NOMO-1 treated with DMSO at 0.1 percent for 48 hours (cell line): ENCODE measurements around the gene ASAP2.

Experiments
- DNase-seq: peaks from one replicate; lab custom pipeline; 2025; ENCODE audit not compliant: unreplicated experiment; lab: John Stamatoyannopoulos, UW

ASAP2 gene

DNA sequence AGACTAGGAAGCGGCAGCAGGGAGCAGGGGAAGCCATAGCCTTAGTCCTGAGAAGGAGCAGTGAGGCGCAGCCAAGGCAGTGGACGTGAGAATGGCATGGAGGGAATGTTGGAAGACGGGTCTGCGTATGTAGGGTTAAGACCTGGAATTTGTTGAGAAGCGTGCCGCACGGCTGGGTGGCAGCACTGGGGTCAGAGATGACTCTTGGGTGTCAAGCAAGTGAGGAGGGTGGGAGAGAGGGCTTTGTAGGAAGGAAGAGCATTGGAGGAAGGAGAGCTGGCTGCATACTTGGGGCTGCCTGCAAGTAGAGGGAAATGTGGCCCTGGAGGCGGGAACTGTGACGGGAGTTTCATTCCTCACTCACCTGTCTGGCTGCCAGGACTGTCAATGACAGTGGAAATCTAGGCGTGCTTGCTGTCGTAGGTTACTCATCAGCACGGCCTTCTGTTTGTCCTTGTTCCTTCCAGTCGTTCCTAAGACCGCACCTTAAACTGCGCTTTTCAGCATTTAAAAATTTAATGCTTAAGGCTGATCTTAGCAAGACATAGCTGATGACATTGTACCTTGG, 108.8 kb downstream of the ASAP2 start:
- no peak for DNase-seq

DNA sequence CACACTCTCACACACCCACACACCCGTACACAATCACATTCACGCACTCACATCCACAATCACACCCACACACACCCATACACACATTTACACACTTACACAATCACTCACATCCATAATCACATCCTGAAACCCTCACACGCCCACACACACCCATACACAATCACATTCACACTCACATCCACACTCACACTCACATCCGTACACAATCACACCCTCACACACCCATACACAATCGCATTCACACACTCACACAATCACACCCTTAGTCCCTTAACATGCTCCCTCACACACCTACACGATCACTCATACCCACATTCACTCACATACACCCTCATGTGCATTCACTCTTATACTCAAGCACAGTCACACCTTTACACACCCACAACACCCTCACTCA, 110.9 kb downstream of the ASAP2 start:
- DNase-seq: no peak

DNA sequence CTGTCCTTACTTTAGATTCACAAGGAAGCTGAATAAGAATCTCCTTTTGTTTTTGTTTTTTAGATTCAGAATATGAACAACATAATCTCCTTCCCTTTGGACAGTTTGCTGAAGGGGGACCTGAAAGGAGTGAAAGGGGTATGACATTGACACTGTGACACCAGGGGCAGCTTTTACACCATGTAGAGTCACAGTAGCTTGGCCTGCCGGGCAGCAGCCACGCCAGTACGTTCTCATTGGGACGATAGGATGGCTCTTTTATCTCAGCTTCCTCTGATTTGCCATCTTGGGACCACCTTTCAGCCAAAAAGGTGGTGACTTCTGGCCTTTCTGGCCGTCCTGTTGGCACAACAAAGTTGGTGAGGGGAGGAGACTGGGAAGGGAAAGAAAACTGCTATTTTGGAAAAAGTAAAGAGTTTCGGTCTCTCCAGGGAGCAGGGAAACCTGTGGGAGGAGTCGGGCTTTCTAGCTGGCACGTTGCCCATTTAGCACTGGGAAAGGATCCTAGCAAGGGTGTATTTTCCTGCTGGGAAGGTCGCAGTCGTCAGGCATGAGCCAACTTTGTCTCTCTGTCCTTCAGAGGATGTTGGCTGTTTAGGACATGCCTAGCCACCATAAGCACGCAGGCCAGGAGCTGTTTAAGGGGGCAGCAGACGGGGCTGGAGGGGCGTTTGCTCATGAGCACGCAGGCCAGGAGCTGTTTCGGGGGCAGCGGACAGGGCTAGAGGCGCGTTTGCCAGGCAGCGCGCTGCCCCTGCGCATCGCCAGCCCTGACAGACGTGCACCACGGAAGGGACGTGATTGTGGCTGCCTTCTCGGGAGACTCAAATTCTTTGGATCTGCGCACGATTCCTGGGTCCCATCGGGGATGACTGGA, 112.1 kb downstream of the ASAP2 start:
- no peak for DNase-seq

DNA sequence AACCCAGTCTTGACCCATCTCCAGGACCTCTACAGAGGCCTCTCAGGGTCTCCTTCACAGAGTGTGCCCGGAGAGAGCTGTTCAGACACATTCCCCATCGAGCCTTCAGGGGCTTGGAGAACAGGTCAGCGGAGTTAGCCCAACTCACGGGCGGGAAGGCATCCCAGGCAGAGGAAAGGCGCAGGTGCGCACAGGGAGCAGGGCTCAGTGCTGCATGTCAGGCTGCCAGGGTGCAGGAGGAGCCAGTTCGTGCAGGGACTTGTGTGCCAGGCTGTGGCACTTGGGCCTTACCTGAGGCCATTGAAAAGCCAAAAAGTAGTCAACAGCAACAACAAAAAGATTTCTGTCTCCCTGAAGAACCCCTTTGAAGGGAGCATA, 112.7 kb downstream of the ASAP2 start:
- no peak for DNase-seq

DNA sequence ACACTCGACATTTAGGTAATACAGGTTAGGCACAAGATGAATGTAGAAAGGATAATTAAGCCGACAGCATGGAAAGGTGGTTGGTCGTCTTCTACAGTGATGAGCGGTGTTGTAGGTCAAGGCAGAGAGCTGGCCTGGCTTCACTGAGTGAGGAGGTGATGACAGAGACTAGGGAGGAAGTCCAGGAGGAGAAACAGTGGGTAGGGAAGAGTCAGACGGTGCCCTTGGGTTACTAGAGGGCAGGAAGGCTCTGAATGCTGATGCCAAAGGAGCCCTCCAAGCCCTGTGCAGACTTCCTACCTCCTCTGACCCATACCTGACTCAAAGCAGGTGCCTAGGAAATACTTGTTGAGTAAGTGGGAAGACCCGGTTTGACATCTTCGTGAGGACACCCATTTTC, 116.0 kb downstream of the ASAP2 start:
- no peak for DNase-seq

DNA sequence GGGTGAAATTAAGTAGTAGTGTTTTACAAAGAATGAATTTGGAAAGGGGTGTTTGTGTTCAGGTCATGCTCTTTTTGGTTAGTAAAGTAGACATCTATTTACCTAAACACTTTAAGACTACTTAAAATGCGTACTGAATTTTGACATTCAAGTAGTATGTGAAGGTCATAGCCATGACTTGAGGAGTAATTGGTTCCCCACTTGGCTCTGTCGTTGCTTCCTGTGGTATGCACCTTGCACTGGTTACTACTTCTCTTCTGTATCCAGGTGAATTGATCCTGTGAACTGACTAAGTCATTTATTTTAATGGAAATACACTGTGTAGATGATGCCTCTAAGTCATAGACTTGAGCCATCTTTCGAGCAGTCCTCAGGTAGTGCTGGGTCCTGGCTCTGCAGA, 118.8 kb downstream of the ASAP2 start:
- DNase-seq: no peak

DNA sequence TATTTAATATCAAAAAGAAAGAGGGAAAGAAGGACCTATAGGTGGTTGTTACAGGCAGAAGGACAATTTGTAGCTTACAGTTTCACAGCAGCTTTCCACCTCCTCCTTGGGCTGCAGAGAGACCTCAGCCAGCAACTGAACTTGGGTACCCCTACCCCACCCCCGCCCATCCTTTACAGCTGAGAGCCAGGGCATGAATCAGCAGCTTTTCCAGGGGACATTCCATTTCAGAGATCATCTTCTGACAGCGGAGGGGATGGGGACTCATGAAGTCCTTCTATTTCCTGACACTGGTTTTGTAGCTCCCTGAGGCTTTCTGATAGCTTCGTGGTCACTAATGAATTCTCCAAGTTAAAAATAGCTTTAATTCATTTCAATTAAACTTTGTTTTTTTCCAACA, 120.4 kb downstream of the ASAP2 start:
- DNase-seq: no peak

DNA sequence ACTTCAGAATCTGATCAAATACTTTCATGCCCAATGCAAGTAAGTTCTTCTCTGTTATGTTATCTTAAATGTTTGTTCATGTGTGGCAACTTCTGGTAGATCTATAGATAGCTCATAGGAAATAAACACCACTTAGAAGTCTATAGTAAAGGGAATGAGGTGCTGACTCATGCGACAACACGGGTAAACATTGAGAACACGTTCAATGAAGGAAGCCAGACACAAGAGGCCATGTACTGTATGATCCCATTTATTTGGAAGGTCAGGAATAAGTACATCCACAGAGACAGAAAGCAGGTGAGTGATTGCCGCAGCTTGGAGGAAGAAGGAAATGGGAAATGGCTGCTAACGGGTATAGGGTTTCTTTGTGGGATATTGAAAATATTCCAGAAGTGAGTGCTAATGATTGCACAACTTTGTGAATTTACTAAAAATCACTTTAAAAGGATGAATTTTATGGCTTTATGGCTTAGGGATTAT, 121.3 kb downstream of the ASAP2 start:
- DNase-seq: peak; percentile 47

DNA sequence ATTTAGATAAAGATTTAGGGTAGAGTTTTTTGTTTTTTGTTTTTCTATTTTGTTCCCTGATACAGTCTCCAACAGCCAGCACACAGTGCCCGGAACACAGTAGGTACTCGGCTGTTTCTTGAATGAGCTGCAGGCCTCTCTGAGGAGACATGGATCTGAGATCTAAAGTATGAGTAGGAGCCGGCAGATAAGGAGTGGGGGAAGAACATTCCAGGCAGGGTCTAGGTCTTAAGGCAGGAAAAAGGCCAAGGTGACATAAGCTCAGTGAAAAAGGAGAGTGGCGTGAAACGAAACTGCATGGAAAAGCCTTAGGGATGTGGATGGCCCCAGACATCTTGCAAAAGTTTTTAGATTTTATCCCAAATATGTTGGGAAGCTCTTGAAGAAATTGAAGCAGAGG, 122.3 kb downstream of the ASAP2 start:
- DNase-seq: no peak

DNA sequence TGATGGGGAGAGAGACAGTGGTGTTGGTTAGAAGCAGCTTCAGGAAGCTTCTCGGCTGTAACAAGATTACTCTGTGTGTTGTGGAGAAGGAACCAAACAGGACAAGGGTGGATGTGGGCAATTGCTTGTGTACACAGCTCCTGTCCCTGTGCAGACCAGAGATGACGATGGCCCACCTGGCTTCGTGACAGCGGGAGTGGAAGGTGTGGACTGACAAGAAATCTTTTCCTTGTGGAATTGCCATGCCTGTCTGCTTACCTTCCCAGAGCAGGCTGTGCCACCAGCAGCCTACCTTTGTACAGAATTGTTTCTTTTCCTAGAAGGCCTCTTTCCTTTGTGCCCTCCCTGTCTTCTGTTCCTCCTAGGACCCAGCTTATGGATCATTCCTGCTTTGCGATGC, 122.9 kb downstream of the ASAP2 start:
- no peak for DNase-seq

DNA sequence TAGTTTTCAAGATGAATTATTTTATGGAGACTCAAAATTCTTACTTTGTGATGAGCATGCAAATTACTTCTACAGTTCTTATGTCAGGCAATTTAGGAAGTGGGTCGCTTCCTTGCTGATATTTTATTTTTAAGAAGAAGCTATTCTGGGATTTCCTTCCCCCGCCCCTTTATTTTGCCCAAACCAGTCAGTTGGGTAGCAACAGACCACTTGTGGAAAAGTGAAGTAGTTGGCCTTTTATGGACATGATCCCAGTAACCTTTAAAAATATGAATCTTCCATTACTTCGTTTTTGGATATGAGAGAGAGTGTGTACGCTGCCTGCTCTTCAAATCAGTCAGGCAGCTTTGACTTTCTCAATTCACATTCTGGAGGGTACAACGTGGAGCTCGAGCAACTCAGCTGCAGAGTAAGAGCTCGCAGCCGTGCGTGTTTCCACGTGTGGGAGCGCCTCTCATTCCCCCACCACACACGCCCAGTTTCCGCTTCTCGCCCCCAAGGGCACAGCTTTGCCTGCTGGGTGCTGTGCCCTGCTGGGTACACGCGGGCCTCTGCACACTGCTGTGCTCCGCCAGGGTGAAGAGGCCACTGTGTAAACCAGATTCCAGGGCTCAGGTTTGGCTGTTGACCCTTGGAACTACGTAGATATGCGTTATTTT, 124.1 kb downstream of the ASAP2 start:
- DNase-seq: peak; percentile 44

DNA sequence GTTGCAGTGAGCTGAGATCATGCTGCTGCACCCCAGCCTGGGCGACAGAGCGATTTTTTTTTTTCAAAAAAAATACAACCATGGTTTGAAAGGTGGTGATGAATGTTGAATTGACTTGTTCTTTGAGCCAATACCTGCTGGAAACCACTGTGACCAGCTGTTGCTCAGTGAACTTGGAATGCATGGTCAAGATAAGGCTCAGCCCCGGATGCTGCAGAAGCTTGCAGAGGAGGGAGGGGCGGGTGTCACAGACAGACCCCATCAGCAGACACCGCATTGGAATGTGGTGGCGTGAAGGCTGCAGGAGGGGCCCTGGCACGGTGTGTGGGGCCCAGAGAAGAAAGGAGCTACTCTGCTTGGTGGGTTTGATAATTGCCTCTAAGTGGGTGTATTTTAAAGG, 125.1 kb downstream of the ASAP2 start:
- DNase-seq: no peak

DNA sequence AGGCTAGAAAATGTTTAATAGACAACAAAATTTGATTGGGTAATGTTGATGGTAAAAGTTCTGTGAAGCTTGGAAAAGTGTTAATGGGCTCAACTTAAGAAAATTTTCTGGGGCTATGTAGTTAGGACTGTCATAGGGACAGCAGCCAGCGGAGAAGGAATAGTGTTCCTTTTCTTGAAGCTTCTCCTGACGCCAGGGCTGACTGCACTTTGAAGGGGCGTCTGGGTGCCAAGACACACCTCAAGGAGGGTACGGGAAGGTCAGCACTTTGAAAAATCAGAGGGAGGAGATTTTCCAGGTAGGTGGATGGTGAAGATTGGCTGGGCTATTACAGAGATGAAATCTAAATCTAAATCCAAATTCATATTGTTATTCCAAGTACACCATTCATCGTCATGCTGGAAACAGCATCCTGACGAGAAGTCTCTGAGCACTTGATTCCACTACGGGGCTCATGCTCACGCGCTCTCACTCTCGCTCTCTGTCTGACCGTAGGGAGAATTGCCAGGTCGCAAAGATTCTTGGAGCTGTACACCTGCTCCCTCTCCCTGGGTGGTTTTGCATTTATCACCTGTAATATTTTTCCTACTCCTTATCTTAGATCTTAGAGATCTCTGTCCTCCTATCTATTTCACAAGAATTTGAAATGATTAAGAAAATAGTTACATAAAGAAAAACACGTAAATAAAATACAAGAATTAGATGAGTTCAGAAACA, 125.7 kb downstream of the ASAP2 start:
- DNase-seq: no peak

DNA sequence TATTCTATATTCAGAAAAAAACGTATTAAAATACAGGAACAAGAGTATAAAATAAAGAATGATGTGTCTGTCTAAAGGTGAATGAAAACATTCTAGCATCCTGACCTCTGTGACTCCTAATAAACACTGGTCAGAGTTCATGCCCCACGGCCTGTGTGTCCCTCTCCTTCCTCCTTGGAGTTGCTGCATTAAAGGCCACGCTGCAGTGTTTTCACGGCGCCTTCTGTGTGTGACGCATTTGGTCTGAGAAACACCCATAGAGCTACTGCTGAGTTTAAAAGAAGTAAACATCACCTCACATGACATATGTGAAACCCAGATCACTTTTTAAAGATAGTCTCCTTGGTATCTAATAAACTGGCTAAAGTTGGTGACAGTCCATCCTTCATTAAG, 126.2 kb downstream of the ASAP2 start:
- no peak for DNase-seq

DNA sequence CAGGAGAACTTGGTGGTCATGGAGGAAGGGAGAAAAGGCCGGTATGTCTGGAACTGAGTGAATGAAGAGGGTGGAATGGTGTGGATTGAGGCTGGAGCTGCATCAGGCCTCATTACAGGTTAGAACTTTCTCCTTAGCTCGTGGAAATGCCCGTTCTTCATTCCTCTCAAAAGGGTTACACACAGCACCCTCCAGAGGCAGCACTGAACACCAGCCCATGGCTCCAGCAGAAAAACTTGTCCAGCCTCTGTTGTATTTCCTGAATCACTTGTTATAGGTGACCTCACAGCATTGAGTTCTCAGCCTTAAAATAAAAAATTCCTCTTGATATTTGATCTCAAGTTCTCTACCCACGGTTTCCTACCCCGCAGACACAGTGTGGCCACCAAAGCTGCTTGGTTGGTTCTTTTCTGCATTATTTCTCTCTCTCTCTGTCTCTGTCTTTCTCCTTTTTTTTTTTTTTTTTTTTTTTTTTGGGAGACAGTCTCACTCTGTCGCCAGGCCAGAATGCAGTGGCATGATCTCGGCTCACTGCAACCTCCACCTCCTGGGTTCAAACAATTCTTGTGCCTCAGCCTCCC, 127.1 kb downstream of the ASAP2 start:
- DNase-seq: peak; percentile 56

DNA sequence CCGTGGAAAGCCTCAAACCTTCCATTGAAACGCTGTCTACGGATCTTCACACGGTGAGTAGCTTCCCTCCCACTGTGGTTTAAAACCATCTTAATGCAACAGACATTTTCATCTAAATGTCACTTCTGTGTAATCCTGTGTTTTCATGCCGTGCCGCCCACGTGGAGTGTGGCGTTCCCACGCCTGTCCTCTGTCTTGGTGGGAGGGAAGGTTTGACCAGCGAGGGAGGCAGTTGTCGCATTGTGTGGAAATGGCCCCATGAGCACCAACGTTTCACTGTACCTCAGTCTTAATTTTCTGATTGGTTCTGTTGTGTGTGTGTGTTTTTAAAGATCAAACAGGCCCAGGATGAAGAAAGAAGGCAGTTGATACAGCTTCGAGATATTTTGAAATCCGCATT, 128.1 kb downstream of the ASAP2 start:
- DNase-seq: no peak

DNA sequence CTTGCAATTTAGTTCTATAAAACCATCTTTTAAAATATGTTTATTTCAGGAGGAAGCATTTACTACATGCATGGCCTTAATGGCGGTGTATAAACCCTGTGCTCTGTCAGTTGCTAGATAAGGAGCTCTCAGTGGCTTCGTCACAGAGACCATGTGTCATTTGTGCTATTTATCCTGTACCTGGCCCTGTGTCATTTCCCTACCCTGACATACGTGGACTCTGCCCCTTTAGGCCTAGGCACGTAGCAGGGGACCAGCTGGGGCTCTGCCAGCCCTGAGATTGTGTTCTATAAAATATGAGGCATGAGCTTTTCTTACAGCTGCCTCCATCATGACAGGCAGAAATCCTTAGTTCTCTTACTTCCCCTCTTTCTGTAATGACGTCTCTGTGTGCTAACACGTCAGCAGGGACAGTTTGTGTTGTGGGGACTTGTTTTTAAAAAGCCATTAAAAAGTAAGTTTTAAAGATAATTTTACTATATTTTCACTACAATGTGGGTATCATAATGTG, 128.8 kb downstream of the ASAP2 start:
- peak; percentile 55 for DNase-seq

DNA sequence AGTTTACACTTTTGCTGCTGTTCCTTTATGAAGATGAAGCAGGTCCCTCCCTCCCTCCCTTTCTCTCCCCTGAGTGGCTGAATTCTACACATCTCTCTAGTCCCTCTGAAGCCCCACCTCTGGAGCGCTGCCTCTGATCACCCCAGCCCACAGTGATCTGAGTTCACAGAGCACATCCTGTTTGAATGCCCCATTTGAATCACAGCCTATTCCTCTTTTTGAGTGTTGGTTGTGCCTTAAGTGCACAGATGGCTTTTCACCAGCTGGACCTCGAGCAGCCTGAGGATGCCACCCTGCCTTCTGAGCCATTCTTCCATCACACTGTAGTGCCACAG, 129.6 kb downstream of the ASAP2 start:
- peak; percentile 4 for DNase-seq

DNA sequence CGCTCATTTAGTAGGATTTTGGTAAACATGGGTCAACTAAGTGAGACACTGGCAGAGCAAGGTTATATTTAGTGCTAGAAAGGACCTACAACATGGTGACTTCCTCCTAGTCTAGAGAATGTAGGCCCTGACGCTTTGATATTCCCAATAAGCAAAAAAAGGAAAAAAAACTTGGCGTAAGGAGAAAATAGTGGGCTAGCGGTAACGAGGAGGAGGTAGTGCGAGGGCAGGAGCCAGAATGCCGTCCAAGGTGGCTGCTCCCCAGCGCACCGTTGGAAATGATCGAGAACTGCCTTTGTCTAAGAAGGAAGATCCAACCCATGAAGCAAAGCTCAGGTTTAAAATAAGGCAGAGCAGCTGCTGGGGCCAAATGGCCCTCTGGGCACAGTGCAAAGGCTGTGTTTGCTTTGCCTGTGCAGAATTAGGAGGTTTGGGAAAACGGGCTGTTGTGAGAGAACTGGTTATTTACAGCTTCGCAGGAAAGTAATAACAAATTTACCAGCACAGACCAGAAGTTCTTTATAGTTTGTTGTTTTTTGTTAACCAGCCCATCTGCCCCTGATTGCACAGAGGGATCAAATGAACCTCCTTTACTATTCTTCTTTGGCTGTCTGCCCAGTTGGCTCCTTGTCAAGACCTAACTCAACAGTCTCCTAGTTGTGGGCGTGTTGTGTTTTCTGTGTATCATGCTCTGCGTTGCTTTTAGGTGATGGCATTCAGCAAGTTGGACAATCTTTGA, 130.1 kb downstream of the ASAP2 start:
- DNase-seq: no peak

DNA sequence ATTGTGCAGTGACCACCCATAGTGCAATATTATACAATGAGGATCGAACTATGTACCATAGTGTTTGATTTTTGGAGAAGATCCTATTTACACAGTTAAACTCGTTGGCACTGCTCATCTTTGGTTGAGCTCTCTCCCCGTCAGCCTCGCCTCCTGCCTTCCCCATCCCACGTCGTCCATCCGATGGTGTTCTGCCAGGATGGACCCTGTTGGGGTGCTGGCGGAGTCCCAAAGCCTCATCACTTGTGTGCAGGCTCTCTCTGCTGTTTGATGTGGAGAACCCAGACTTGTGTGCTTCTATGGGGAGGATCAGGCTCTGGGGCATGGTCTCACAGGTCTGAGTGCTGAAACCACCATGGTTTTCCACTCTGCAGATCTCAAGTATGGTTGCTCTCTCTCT, 131.3 kb downstream of the ASAP2 start:
- DNase-seq: no peak
